HCT116 (cell line): ENCODE measurements around the gene TMEM86A. TPM values are rescaled to one million over a fixed set of nuclear protein-coding genes. Genes with fewer than 3 reads are reported as not detected.

Experiments
- ATAC-seq: fragments of 200-7000 bp; cut with Tn5 transposase; 2 replicates; pipeline ENCODE4 v1.9.1; 2020; ENCODE audit warnings: mild to moderate bottlenecking, moderate library complexity
- BruUV-seq: library from RNA; stranded (reverse); fragments of 400-500 nt; replicated peaks from 2 replicates; lab custom pipeline; 2021; lab: Mats Ljungman, UMichigan
- CTCF ChIA-PET: fragments of 300-600 bp; sonication (Branson Sonifier 250); formaldehyde crosslinking; loops from one replicate; lab custom pipeline; 2021; ENCODE audit warnings: antibody characterized with exemption; lab: Charles Lee
- POLR2A ChIA-PET: fragments of 300-600, 350-600 bp; sonication (Branson Sonifier 250); formaldehyde crosslinking; loops from one replicate; lab custom pipeline; 2021; ENCODE audit warnings: antibody characterized with exemption; lab: Charles Lee
- RAD21 ChIA-PET, 2 experiments: fragments of 300-600 bp; sonication (Branson Sonifier 250); formaldehyde crosslinking; loops; one replicate each; lab custom pipeline; 2023; ENCODE audit warnings: low total read pairs in 2 of 2; ENCODE audit not compliant: uncharacterized antibody in 2 of 2, unreplicated experiment in 2 of 2, low non-redundant PET in 1 of 2; lab: Charles Lee
- DNase-seq: peaks from one replicate; pipeline ENCODE4 v3.0.0-alpha.2; 2010; ENCODE audit warnings: low read depth, low spot score
- H2AFZ ChIP-seq: fragments of 200-600 bp; shearing (Covaris generic), sonication (generic); 2 replicates; pipeline ENCODE4 v1.6.1; 2017; ENCODE audit warnings: low read depth, mixed run types, mixed read lengths, antibody characterized with exemption, low read length; ENCODE audit not compliant: poor library complexity, severe bottlenecking
- H3K27ac ChIP-seq: 2 replicates; pipeline ENCODE4 v1.5.1; 2012; ENCODE audit warnings: low read depth, low read length
- H3K27me3 ChIP-seq: fragments of 200-600 bp; sonication (generic); 2 replicates; pipeline ENCODE4 v1.6.1; 2016; ENCODE audit warnings: mixed run types, low read length, mixed read lengths; ENCODE audit not compliant: insufficient read depth
- H3K36me3 ChIP-seq, 2 experiments: fragments of 200-500 bp in 1 of 2; fragments of 200-600 bp in 1 of 2; sonication (Bioruptor generic) in 1 of 2; sonication (generic) in 1 of 2; 2 replicates each; pipeline versions ENCODE4 v1.5.1 to v1.6.1; 2014 to 2016; ENCODE audit warnings: low read length in 2 of 2, inconsistent platforms in 1 of 2, mixed read lengths in 1 of 2, mixed run types in 1 of 2; ENCODE audit not compliant: insufficient read depth in 2 of 2, control insufficient read depth in 1 of 2
- H3K4me1 ChIP-seq, 2 experiments: fragments of 200-600 bp in 1 of 2; sonication (generic) in 1 of 2; 2 replicates each; pipeline versions ENCODE4 v1.5.1 to v1.6.1; 2012 to 2017; ENCODE audit warnings: low read length in 2 of 2, inconsistent platforms in 1 of 2, mild to moderate bottlenecking in 1 of 2, mixed read lengths in 1 of 2, mixed run types in 1 of 2, moderate library complexity in 1 of 2; ENCODE audit not compliant: insufficient read depth in 2 of 2, control insufficient read depth in 1 of 2
- H3K4me2 ChIP-seq: fragments of 200-600 bp; sonication (generic); 2 replicates; pipeline ENCODE4 v1.6.1; 2017; ENCODE audit warnings: mixed run types, low read length, mixed read lengths
- H3K4me3 ChIP-seq, 2 experiments: fragments of 200-600 bp in 1 of 2; sonication (generic) in 1 of 2; replicated peaks in 1 of 2; 2 replicates each; pipeline ENCODE4 v1.5.1; 2011 to 2016; ENCODE audit warnings: low read length in 2 of 2, control low read depth in 1 of 2, low read depth in 1 of 2, mild to moderate bottlenecking in 1 of 2, mixed read lengths in 1 of 2, mixed run types in 1 of 2
- H3K79me2 ChIP-seq: fragments of 200-600 bp; sonication (generic); 2 replicates; pipeline ENCODE4 v1.6.1; 2017; ENCODE audit warnings: mild to moderate bottlenecking, mixed run types, low read length, moderate library complexity, mixed read lengths; ENCODE audit not compliant: insufficient read depth
- H3K9ac ChIP-seq: fragments of 200-600 bp; sonication (generic); 2 replicates; pipeline ENCODE4 v1.6.1; 2016; ENCODE audit warnings: low read length, mixed read lengths
- H3K9me2 ChIP-seq: fragments of 200-600 bp; sonication (generic), shearing (Covaris generic); 2 replicates; pipeline ENCODE4 v1.6.1; 2017; ENCODE audit warnings: mixed run types, mild to moderate bottlenecking, moderate library complexity; ENCODE audit not compliant: insufficient read depth
- H3K9me3 ChIP-seq, 2 experiments: fragments of 200-500 bp in 1 of 2; fragments of 200-600 bp in 1 of 2; sonication (Bioruptor generic) in 1 of 2; sonication (generic) in 1 of 2; 2 replicates each; pipeline ENCODE4 v1.6.1; 2014 to 2017; ENCODE audit warnings: low read length in 2 of 2, mixed read lengths in 2 of 2, inconsistent platforms in 1 of 2, low read depth in 1 of 2, mild to moderate bottlenecking in 1 of 2, mixed run types in 1 of 2, moderate library complexity in 1 of 2; ENCODE audit not compliant: control insufficient read depth in 1 of 2, insufficient read depth in 1 of 2
- H4K20me1 ChIP-seq: fragments of 200-600 bp; sonication (generic), shearing (Covaris generic); 2 replicates; pipeline ENCODE4 v1.6.1; 2017; ENCODE audit warnings: mixed run types, mild to moderate bottlenecking, moderate library complexity; ENCODE audit not compliant: insufficient read depth
- ATF3 ChIP-seq: IDR thresholded peaks from 2 replicates; pipeline ENCODE4 v1.6.1; 2012
- CBX3 ChIP-seq: IDR thresholded peaks from 2 replicates; pipeline ENCODE4 v1.6.1; 2012; ENCODE audit warnings: low read depth
- ELF1 ChIP-seq: IDR thresholded peaks from 2 replicates; pipeline ENCODE4 v1.6.1; 2012; ENCODE audit warnings: low read depth, borderline replicate concordance
- EZH2phosphoT487 ChIP-seq: fragments of 200-600 bp; IDR thresholded peaks from 2 replicates; pipeline ENCODE4 v1.6.1; 2018; ENCODE audit warnings: antibody characterized with exemption, borderline replicate concordance
- JUND ChIP-seq: IDR thresholded peaks from 2 replicates; pipeline ENCODE4 v1.6.1; 2012
- POLR2A ChIP-seq: IDR thresholded peaks from 2 replicates; pipeline ENCODE4 v1.7.0; 2011; ENCODE audit warnings: borderline replicate concordance; ENCODE audit not compliant: insufficient read depth, insufficient read length; ENCODE audit errors: extremely low read depth
- POLR2AphosphoS5 ChIP-seq: IDR thresholded peaks from 2 replicates; pipeline ENCODE4 v1.6.1; 2011; ENCODE audit warnings: mild to moderate bottlenecking, low read depth, low read length, moderate library complexity
- RAD21 ChIP-seq: IDR thresholded peaks from 2 replicates; pipeline ENCODE4 v1.6.1; 2012; ENCODE audit warnings: low read depth, mild to moderate bottlenecking
- REST ChIP-seq: IDR thresholded peaks from 2 replicates; pipeline ENCODE4 v1.6.1; 2012; ENCODE audit warnings: low read depth
- YY1 ChIP-seq: IDR thresholded peaks from 2 replicates; pipeline ENCODE4 v1.6.1; 2011; ENCODE audit warnings: low read length, low read depth, moderate library complexity, mild to moderate bottlenecking; ENCODE audit not compliant: insufficient replicate concordance; ENCODE audit errors: extremely low read depth
- ZNF274 ChIP-seq: fragments of 200-500 bp; sonication (Bioruptor generic); IDR thresholded peaks from 2 replicates; pipeline ENCODE4 v1.6.1; 2014; ENCODE audit warnings: mild to moderate bottlenecking, low read depth, low read length, inconsistent platforms
- intact Hi-C: fragments of 100-400 bp; cut with micrococcal nuclease; formaldehyde crosslinking; loops from 2 replicates; pipeline ENCODE4 v1.10.0; 2022
- total RNA-seq: library from RNA; stranded (reverse); gene quantifications from one replicate; pipeline ENCODE4 v1.2.1, GENCODE V29; 2021; ENCODE audit not compliant: unreplicated experiment
- TF ChIP-seq, protein P1 (sequence below): IDR thresholded peaks from 2 replicates; pipeline ENCODE4 v1.6.1; 2011; ENCODE audit warnings: mild to moderate bottlenecking, low read length, moderate library complexity; ENCODE audit not compliant: insufficient replicate concordance; ENCODE audit errors: extremely low read depth

Gene TMEM86A
- total RNA-seq, 1 experiment from 2014 or later, result 2.0 TPM

DNA sequence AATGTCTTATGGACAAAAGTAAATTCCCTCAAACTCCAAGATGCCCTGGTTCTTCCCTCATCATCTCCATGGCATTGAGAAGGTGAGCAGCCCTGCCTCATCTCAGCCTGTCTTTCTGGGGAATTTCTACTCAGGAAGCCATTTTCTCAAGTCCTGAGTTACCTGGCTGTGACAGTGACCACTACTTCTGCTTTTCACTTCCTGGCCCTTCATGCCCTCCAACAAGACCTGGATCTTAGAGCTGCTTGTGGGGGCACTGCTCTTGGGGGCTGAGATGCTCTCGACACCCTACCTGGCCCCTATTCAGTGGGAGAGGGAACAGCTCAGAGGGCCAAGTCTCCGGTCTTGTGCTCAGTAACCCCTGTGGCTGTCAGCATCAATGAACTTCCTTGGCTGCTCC, 32.9 kb downstream of the TMEM86A start:
- no peak for ATAC-seq
- intact Hi-C loops, result no loop called here
- Histone ChIP-seq H3K4me3 (no peak overlapping the region), H4K20me1 (no peaks in the 10 kb centered on the region), H3K27ac (no peak overlapping the region), H2AFZ (peak overlapping the region; percentile 52), H3K9ac (no peak overlapping the region), H3K4me1 (peaks cover 0 to 8% of the 10 kb centered on the region in 2 experiments; a peak in 2 of 4 replicates), H3K36me3 (no peaks in the 10 kb centered on the region), H3K79me2 (no peaks in the 10 kb centered on the region), H3K9me3 (no peaks in the 10 kb centered on the region), H3K9me2 (no peaks in the 10 kb centered on the region), H3K4me2 (no peak overlapping the region), H3K27me3 (no peaks in the 10 kb centered on the region)
- DNase-seq, result no peak
- BruUV-seq, result no TSS peak
- TF ChIP-seq ELF1 (no peak), EZH2phosphoT487 (no peak), ZNF274 (no peak), CBX3 (no peak), POLR2A (no peak), REST (no peak), JUND (no peak), RAD21 (no peak), YY1 (no peak), ATF3 (no peak), POLR2AphosphoS5 (no peak)
- TF ChIP-seq, protein P1, sequence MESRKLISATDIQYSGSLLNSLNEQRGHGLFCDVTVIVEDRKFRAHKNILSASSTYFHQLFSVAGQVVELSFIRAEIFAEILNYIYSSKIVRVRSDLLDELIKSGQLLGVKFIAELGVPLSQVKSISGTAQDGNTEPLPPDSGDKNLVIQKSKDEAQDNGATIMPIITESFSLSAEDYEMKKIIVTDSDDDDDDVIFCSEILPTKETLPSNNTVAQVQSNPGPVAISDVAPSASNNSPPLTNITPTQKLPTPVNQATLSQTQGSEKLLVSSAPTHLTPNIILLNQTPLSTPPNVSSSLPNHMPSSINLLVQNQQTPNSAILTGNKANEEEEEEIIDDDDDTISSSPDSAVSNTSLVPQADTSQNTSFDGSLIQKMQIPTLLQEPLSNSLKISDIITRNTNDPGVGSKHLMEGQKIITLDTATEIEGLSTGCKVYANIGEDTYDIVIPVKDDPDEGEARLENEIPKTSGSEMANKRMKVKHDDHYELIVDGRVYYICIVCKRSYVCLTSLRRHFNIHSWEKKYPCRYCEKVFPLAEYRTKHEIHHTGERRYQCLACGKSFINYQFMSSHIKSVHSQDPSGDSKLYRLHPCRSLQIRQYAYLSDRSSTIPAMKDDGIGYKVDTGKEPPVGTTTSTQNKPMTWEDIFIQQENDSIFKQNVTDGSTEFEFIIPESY, result no peak
- RAD21 ChIA-PET, result interaction anchor here in 1 of 2 experiments (0.6 kb wide), 1 partner anchor 548 kb away, joined by 4 read pairs; no protein-coding TSS in a partner anchor
- CTCF ChIA-PET, result interaction anchor here (1.4 to 1.5 kb wide), 3 partner anchors 10 to 488 kb away, joined by 5 to 24 read pairs (median 11); no protein-coding TSS in a partner anchor
- POLR2A ChIA-PET, result no interaction called here
